22Rv1 (cell line): Measurements from ENCODE around the gene GUSB.
A peak's percentile ranks its signal among the peaks of the same experiment; 100 is the strongest.
"Not testable (repeated sequence)": the region's sequence is repeated elsewhere in the genome, so short reads cannot be mapped to it uniquely, and the experiment has no call there.

Experiments
- H3K27ac ChIP-seq: fragments of 450-650 bp; 2 replicates; pipeline ENCODE4 v1.5.1; 2017
- CTCF ChIP-seq: fragments of 450-650 bp; IDR thresholded peaks from 2 replicates; pipeline ENCODE4 v1.5.1; 2017; ENCODE audit warnings: mild to moderate bottlenecking
- ZFX ChIP-seq: fragments of 450-650 bp; IDR thresholded peaks from 2 replicates; pipeline ENCODE4 v1.6.1; 2017; ENCODE audit warnings: antibody characterized with exemption, borderline replicate concordance

The GUSB gene

GRCh38 chr7:65953890-65954450 lies 28.0 kb downstream of the GUSB start:
- TF ChIP-seq ZFX (no peak), CTCF (no peak)
- H3K27ac ChIP-seq: no peak overlapping the region

- TF ChIP-seq CTCF (no peak), ZFX (no peak)
- H3K27ac ChIP-seq: no peak overlapping the region
Measured at GRCh38 chr7:65953001-65953720, 28.9 kb downstream of the GUSB start.

DNA sequence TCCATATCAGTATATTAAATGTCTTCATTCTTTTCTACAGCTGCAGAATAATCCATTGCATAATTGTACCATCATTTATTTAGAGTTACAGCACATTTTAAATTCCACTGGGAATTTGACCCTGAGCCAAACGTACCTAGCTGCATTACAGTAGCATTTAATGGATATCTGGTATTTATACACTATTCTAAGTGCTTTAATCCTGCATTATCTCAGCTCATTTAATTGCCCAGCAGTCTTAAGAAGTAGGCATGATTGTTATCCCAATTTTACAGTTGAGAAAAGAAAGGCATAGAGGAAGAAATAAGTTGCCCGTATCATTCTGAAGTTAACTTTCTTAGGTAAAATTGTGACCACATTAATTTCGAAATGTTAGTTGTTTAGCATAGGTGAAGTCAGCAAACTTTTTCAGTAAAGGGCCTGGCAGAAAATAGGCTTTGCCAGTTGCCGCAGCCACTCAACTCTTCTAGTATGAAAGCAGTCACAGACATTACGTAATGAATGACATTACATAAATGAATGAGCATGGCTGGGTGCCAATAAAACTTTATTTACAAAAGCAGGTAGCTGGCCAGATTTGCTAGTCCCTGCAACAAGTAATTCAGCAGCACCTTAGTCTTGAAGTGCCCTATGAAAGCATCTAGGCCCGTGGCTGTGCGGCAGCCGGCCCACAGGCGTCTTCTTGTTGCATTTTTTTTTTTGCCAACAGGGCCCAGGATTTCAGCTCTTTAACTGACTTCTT lies 30.0 kb downstream of the GUSB start:
- no peak overlapping the region for H3K27ac ChIP-seq
- TF ChIP-seq CTCF (no peak), ZFX (no peak)

GRCh38 chr7:65946904-65947303 lies 35.1 kb downstream of the GUSB start:
- no peak for TF ChIP-seq CTCF

DNA sequence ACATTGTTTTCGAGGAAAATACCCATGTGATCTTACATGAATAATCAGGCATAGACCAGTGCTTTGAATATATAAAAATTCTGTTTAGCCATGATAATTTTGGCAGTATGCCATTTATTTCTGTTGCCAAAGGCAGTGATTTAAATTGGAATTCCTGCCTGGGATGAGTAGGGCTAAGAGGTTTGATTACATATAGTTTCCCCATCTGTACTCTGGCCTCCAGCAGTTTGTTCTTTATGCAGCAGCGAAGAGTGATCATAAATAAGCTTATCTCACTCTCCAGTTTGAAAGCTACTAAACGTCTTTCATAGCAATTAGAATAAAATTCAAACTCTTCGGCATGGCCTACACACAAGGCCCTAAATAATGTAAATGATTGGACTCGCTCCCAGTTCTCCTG lies 36.2 kb downstream of the GUSB start:
- H3K27ac ChIP-seq: not testable (repeated sequence)

More at GRCh38 chr7:65946904-65947303, 35.1 kb downstream of the GUSB start:
- H3K27ac ChIP-seq: peak overlapping the region; percentile 17; the same call in 1 of the 2 replicates

- no peak for TF ChIP-seq ZFX
- no peak for TF ChIP-seq CTCF
- no peak overlapping the region for H3K27ac ChIP-seq
Measured at GRCh38 chr7:65938336-65938895, 43.6 kb downstream of the GUSB start.

GRCh38 chr7:65937296-65937695 lies 44.7 kb downstream of the GUSB start:
- TF ChIP-seq CTCF (no peak), ZFX (no peak)
- no peak overlapping the region for H3K27ac ChIP-seq
